Ovary (tissue), 9 donors: ENCODE results near the gene SGSH. TPM values are rescaled to one million over a fixed set of nuclear protein-coding genes. Genes with fewer than 3 reads are reported as not detected.

Source experiments
- DNase-seq, 5 donors: peaks; one replicate each; pipeline ENCODE4 v3.0.0-alpha.2; 2019 to 2020
- H3K27ac ChIP-seq, 2 donors: fragments of 200-600 bp; one replicate each; pipeline versions ENCODE4 v1.5.1 to v1.8.0; 2019 to 2022
- H3K27me3 ChIP-seq: fragments of 200-600 bp; one replicate; pipeline ENCODE4 v1.8.0; 2022
- H3K36me3 ChIP-seq: fragments of 200-600 bp; sonication (generic); one replicate; pipeline ENCODE4 v1.5.1; 2019
- H3K4me1 ChIP-seq: one replicate; pipeline ENCODE4 v1.8.1; 2013; ENCODE audit warnings: mild to moderate bottlenecking, moderate library complexity; ENCODE audit not compliant: insufficient read depth
- H3K4me3 ChIP-seq: fragments of 200-600 bp; sonication (generic); one replicate; pipeline ENCODE4 v1.5.1; 2017
- H3K9me3 ChIP-seq, 2 donors: fragments of 200-600 bp in 1 of 2; sonication (generic) in 1 of 2; one replicate each; pipeline versions ENCODE4 v1.5.1 to v1.8.1; 2013 to 2019; ENCODE audit warnings: mild to moderate bottlenecking in 1 of 2, moderate library complexity in 1 of 2
- EP300 ChIP-seq: sonication (generic); formaldehyde crosslinking; IDR thresholded peaks from one replicate; pipeline ENCODE4 v1.6.1; 2017; ENCODE audit warnings: antibody characterized with exemption
- POLR2A ChIP-seq: fragments of 450-650 bp; IDR thresholded peaks from one replicate; pipeline ENCODE4 v1.6.1; 2017; ENCODE audit warnings: antibody characterized with exemption, mild to moderate bottlenecking, moderate library complexity
- WGBS, 3 donors: extraction: QIAGEN DNeasy Blood & Tissue Kit in 1 of 3; methylation state at CpG; one replicate each; pipeline versions ENCODE4 v1.1.5 to v1.1.7; 2013 to 2017; 5-methylcytosine and 5-hydroxymethylcytosine counted together
- intact Hi-C, 4 donors: fragments of 100-400 bp; cut with DNase I; formaldehyde crosslinking; loops; one replicate each; pipeline versions ENCODE4 v1.11.0 to v1.15.1; 2022 to 2023
- polyA plus RNA-seq, 2 donors: library from polyadenylated mRNA; stranded (reverse); fragments of 200-250 nt in 1 of 2; fragments of 350-450 nt in 1 of 2; fragmentation: Illumina TruSeq in 1 of 2; extraction: RNeasy Lipid Tissue Mini Kit (QIAGEN cat#74804) in 1 of 2; gene quantifications; one replicate each; pipeline ENCODE4 v1.2.3, GENCODE V29; 2013 to 2014
- total RNA-seq, 7 donors: library from RNA; depleted of rRNA in 2 of 7; stranded (reverse); fragments of >200 nt in 2 of 7; fragmentation: NEBNext Ultra II Directional in 3 of 7; extraction: Animal tissue kit (Norgen Biotek cat#: 25700) in 3 of 7; gene quantifications; one replicate each; pipeline versions ENCODE4 v1.1.0 to v1.2.4, GENCODE V29; 2016 to 2023
- TF ChIP-seq, protein P1 (sequence below), 3 donors: fragments of 450-650 bp in 2 of 3; fragments of 200-600 bp in 1 of 3; IDR thresholded peaks; one replicate each; pipeline versions ENCODE4 v1.5.1 to v1.8.0; 2016 to 2022; ENCODE audit warnings: antibody characterized with exemption in 3 of 3, mild to moderate bottlenecking in 1 of 3
- donor health status: DM: no; HTN: no; CAD: no; lungs with moderate emphysema.
- donor health status: DM: no; HTN: no; CAD: no.
- donor health status: Bipolar disorder and iron deficiency.
- donor health status: DM: yes; HTN: yes; CAD: no.
- donor health status: DM: no; HTN: no; CAD: no.
- donor health status: DM: yes; HTN: yes; CAD: no.

The SGSH gene
- total and polyA plus RNA-seq, 9 donors = 10.8 to 39.9 (median 30.4) TPM

DNA sequence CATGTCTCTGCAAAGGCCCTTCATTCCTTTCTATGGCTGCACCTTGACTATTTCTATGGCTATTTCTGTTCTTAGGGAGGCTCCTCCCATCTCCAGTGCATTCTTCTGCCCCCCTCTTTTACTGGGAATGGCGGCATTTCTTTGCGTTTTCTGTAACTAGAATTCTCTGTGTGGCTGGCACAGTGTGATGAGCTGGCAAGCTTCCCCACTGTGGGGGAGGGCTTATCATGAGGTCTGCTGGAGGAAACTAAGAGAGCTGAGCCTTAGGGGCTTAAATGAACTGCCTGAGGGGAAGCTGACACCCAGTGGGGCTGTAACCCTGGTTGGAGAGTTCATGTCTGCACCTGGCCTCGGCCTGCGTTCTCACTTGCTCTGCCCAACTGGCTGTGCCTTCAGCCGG lies 51.8 kb downstream of the SGSH start:
- H3K27me3 ChIP-seq = no peaks in the 10 kb centered on the region
- H3K9me3 ChIP-seq = no peaks in the 10 kb centered on the region
- H3K4me3 ChIP-seq = no peak overlapping the region
- no peaks in the 10 kb centered on the region for H3K36me3 ChIP-seq
- no peak overlapping the region for H3K27ac ChIP-seq
- intact Hi-C loops = no loop called here
- no peaks in the 10 kb centered on the region for H3K4me1 ChIP-seq
- no peak for TF ChIP-seq EP300
- TF ChIP-seq POLR2A = no peak
- TF ChIP-seq, protein P1, sequence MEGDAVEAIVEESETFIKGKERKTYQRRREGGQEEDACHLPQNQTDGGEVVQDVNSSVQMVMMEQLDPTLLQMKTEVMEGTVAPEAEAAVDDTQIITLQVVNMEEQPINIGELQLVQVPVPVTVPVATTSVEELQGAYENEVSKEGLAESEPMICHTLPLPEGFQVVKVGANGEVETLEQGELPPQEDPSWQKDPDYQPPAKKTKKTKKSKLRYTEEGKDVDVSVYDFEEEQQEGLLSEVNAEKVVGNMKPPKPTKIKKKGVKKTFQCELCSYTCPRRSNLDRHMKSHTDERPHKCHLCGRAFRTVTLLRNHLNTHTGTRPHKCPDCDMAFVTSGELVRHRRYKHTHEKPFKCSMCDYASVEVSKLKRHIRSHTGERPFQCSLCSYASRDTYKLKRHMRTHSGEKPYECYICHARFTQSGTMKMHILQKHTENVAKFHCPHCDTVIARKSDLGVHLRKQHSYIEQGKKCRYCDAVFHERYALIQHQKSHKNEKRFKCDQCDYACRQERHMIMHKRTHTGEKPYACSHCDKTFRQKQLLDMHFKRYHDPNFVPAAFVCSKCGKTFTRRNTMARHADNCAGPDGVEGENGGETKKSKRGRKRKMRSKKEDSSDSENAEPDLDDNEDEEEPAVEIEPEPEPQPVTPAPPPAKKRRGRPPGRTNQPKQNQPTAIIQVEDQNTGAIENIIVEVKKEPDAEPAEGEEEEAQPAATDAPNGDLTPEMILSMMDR (IDR thresholded peaks at IDR 0.05) = no peak
- DNase-seq = no peak
- 41 to 51% (median 42%) methylated on average over 5 of the region's 5 CpGs for WGBS, 3 donors

DNA sequence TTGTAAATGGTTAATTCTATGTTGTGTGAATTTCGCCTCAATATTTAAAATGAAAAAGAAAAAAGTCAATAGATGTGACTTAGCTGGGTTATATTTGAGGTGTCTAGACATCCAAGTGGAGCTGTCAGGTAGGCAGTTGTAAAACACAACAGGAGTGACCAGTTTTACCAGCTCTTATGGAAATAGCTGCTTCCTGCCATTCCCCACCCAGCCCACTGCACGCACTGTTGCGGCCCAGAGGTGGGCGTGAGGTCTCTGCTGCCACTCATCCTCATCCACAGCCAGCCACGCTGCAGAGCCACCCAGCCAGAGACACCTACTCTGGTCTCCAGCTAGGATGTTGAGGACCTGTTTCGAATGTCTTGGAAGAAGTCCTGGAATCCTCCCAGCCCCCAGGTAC lies 53.7 kb downstream of the SGSH start:
- Histone ChIP-seq H3K4me3 (no peak overlapping the region), H3K9me3 (no peaks in the 10 kb centered on the region), H3K27me3 (no peaks in the 10 kb centered on the region), H3K27ac (no peak overlapping the region), H3K4me1 (no peaks in the 10 kb centered on the region), H3K36me3 (no peaks in the 10 kb centered on the region)
- 85 to 90% (median 87%) methylated on average over 6 of the region's 6 CpGs for WGBS, 3 donors
- intact Hi-C loops = no loop called here
- TF ChIP-seq, protein P1 (IDR thresholded peaks at IDR 0.05) = no peak
- TF ChIP-seq POLR2A (no peak), EP300 (no peak)
- no peak for DNase-seq

DNA sequence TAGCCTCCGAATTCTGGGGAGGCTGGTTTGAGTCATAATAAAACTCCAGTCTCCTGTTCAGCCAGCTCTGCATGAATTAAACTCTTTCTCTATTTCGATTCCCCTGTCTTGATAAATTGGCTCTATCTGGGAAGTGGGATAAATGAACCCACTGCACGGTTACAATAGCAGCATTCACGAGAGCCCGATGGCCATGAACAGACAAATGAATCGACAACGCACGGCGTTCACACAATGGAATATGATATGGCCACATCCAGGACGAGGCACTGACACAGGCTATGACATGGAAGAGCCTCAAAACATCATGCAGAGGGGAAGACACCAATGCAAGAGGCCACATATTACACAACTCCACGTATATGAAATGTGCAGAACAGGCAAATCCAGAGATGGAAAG lies 55.9 kb downstream of the SGSH start:
- 81 to 90% (median 87%) methylated on average over 11 of the region's 11 CpGs for WGBS, 3 donors
- intact Hi-C loops = no loop called here
- H3K4me3 ChIP-seq = no peak overlapping the region
- H3K9me3 ChIP-seq = no peaks in the 10 kb centered on the region
- no peaks in the 10 kb centered on the region for H3K4me1 ChIP-seq
- no peaks in the 10 kb centered on the region for H3K36me3 ChIP-seq
- DNase-seq = no peak
- TF ChIP-seq EP300 (no peak), POLR2A (no peak)
- TF ChIP-seq, protein P1 (IDR thresholded peaks at IDR 0.05) = no peak
- H3K27ac ChIP-seq = no peak overlapping the region
- no peaks in the 10 kb centered on the region for H3K27me3 ChIP-seq

DNA sequence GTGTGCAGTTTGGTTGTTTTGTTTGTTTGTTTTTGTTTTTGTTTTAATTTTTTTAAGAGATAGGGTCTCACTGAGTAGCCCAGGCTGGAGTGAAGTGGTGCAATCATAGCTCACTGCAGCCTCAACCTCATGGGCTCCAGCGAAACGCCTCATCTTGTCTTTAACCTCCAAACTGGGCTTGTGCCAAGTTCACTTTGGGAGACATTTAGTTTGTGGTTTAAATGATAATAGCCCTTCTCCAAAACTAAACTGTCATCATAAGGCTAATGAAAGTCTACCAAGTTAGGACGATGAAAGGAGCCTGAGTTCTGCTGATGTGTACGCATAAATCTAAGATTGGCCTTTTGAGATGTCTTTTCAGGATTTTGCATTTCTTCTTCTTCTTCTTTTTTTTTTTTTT lies 56.8 kb downstream of the SGSH start:
- 69 to 75% (median 74%) methylated on average over 4 of the region's 4 CpGs for WGBS, 3 donors
- no peak overlapping the region for H3K27ac ChIP-seq
- intact Hi-C loops = no loop called here
- no peaks in the 10 kb centered on the region for H3K4me1 ChIP-seq
- TF ChIP-seq POLR2A = no peak
- no peaks in the 10 kb centered on the region for H3K27me3 ChIP-seq
- no peak for DNase-seq
- no peak overlapping the region for H3K4me3 ChIP-seq
- H3K36me3 ChIP-seq = no peaks in the 10 kb centered on the region
- H3K9me3 ChIP-seq = no peaks in the 10 kb centered on the region

DNA sequence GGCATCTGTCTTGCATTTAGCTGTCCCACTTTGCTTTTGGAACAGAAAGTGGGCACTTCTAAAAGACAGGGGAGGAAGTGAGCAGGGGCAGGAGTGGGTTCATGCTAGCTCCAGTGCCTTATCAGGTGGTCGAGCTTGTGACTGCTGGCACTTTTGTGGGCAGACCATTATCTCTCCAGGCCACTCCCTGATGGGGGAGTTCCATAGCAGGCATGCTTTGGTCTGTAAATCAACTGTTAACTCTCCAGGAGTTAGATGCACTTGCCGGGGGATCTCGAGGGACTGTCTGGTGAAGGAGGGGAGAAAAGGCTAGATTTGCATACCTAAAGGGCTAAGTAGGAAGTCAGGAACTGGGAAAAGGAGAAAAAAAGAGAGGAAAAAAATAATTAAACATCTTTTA lies 59.6 kb downstream of the SGSH start:
- Histone ChIP-seq H3K36me3 (no peaks in the 10 kb centered on the region), H3K27ac (no peak overlapping the region), H3K4me1 (no peaks in the 10 kb centered on the region), H3K27me3 (no peaks in the 10 kb centered on the region), H3K9me3 (no peaks in the 10 kb centered on the region), H3K4me3 (no peak overlapping the region)
- intact Hi-C loops = no loop called here
- TF ChIP-seq, protein P1 (IDR thresholded peaks at IDR 0.05) = no peak
- TF ChIP-seq POLR2A (no peak), EP300 (no peak)
- DNase-seq = no peak
- 47 to 51% (median 49%) methylated on average over 3 of the region's 3 CpGs for WGBS, 3 donors

Other genes with a start within 250 kb of the SGSH start
- gene TBC1D16, start 184.5 kb downstream of the SGSH start, total RNA-seq = 10 to 100 TPM in 6 of 7 donors, 1 to 10 TPM in 1; 9.3 to 40.5 (median 29.3) TPM
- gene TBC1D16, start 184.5 kb downstream of the SGSH start, polyA plus RNA-seq = 10 to 100 TPM in 1 of 2 donors, 1 to 10 TPM in 1; 9.9 to 11.9 TPM
- 10 to 100 TPM in 1 of 7 donors, 1 to 10 TPM in 6; 3.7 to 27.8 (median 6.0) TPM for gene CCDC40, start 183.7 kb downstream of the SGSH start, total RNA-seq
- gene CCDC40, start 183.7 kb downstream of the SGSH start, polyA plus RNA-seq = 1 to 10 TPM; 1.5 to 6.3 TPM
- 10 to 100 TPM; 17.2 to 77.3 (median 25.6) TPM for gene GAA, start 118.8 kb downstream of the SGSH start, total RNA-seq
- 10 to 100 TPM in 1 of 2 donors, 1 to 10 TPM in 1; 2.4 to 25.7 TPM for gene GAA, start 118.8 kb downstream of the SGSH start, polyA plus RNA-seq
- 100 to 1,000 TPM in 2 of 7 donors, 10 to 100 TPM in 5; 81.6 to 114 (median 93.6) TPM for gene EIF4A3, start 73.2 kb downstream of the SGSH start, total RNA-seq
- 10 to 100 TPM; 71.2 to 87.8 TPM for gene EIF4A3, start 73.2 kb downstream of the SGSH start, polyA plus RNA-seq
- gene CARD14, start 50.3 kb downstream of the SGSH start, total RNA-seq = 1 to 10 TPM in 1 of 7 donors, under 1 TPM in 4, not detected in 2; 0.10 to 2.3 (median 0.18) TPM
- gene CARD14, start 50.3 kb downstream of the SGSH start, polyA plus RNA-seq = under 1 TPM in 1 of 2 donors, not detected in 1; 0.16 TPM
- gene SLC26A11, start 94 bp upstream of the SGSH start, total RNA-seq = 10 to 100 TPM; 18.4 to 30.3 (median 24.2) TPM
- 10 to 100 TPM in 1 of 2 donors, 1 to 10 TPM in 1; 8.4 to 20.0 TPM for gene SLC26A11, start 94 bp upstream of the SGSH start, polyA plus RNA-seq
- 10 to 100 TPM; 37.3 to 89.1 (median 50.8) TPM for gene RNF213, start 40.5 kb upstream of the SGSH start, total RNA-seq
- 10 to 100 TPM; 21.5 to 78.1 TPM for gene RNF213, start 40.5 kb upstream of the SGSH start, polyA plus RNA-seq
- gene ENDOV, start 194.8 kb upstream of the SGSH start, total RNA-seq = 10 to 100 TPM; 16.3 to 24.1 (median 21.3) TPM
- gene ENDOV, start 194.8 kb upstream of the SGSH start, polyA plus RNA-seq = 10 to 100 TPM in 1 of 2 donors, 1 to 10 TPM in 1; 8.9 to 18.0 TPM